H9 (cell line): ENCODE results near the gene NOD1. TPM values are rescaled to one million over a fixed set of nuclear protein-coding genes. Genes with fewer than 3 reads are reported as not detected.

ENCODE experiments used
- DNase-seq: peaks from one replicate; pipeline ENCODE4 v3.0.0-alpha.2; 2017
- H2AFZ ChIP-seq: one replicate; pipeline ENCODE4 v1.6.1; 2013; ENCODE audit warnings: mild to moderate bottlenecking, low read length, control low read depth, moderate library complexity
- H2AK5ac ChIP-seq: 2 replicates; pipeline ENCODE4 v1.6.1; 2013; ENCODE audit warnings: low read length, control low read depth, mixed read lengths; ENCODE audit not compliant: insufficient read length
- H2BK120ac ChIP-seq: one replicate; pipeline ENCODE4 v1.6.1; 2013; ENCODE audit warnings: low read depth, mild to moderate bottlenecking, low read length, control low read depth, inconsistent platforms; ENCODE audit not compliant: poor library complexity, severe bottlenecking
- H2BK12ac ChIP-seq: 2 replicates; pipeline ENCODE4 v1.6.1; 2013; ENCODE audit warnings: low read length, control low read depth, mixed read lengths, low read depth; ENCODE audit not compliant: insufficient read length
- H2BK15ac ChIP-seq: 2 replicates; pipeline ENCODE4 v1.6.1; 2013; ENCODE audit warnings: low read depth, low read length, control low read depth
- H2BK20ac ChIP-seq: one replicate; pipeline ENCODE4 v1.6.1; 2013; ENCODE audit warnings: low read depth, mild to moderate bottlenecking, low read length, control low read depth, inconsistent platforms; ENCODE audit not compliant: poor library complexity, severe bottlenecking
- H2BK5ac ChIP-seq: 2 replicates; pipeline ENCODE4 v1.6.1; 2013; ENCODE audit warnings: low read length, control low read depth, mixed read lengths; ENCODE audit not compliant: insufficient read length
- H3K14ac ChIP-seq: 2 replicates; pipeline ENCODE4 v1.6.1; 2013; ENCODE audit warnings: low read length, control low read depth; ENCODE audit not compliant: insufficient read depth
- H3K18ac ChIP-seq: 2 replicates; pipeline ENCODE4 v1.6.1; 2013; ENCODE audit warnings: low read depth, mild to moderate bottlenecking, mixed read lengths, low read length, control low read depth; ENCODE audit not compliant: insufficient read length
- H3K23ac ChIP-seq: 2 replicates; pipeline ENCODE4 v1.6.1; 2013; ENCODE audit warnings: low read length, control low read depth, mixed read lengths, low read depth; ENCODE audit not compliant: insufficient read length
- H3K23me2 ChIP-seq: 2 replicates; pipeline ENCODE4 v1.6.1; 2013; ENCODE audit warnings: low read depth, mild to moderate bottlenecking, mixed read lengths, low read length, control low read depth; ENCODE audit not compliant: insufficient read length, poor library complexity, severe bottlenecking
- H3K27ac ChIP-seq: 2 replicates; pipeline ENCODE4 v1.5.1; 2013; ENCODE audit warnings: low read length, control low read depth, mixed read lengths, low read depth; ENCODE audit not compliant: insufficient read length
- H3K27me3 ChIP-seq: 2 replicates; pipeline ENCODE4 v1.6.1; 2013; ENCODE audit warnings: low read length, control low read depth, inconsistent platforms; ENCODE audit not compliant: insufficient read depth
- H3K4ac ChIP-seq: 2 replicates; pipeline ENCODE4 v1.6.1; 2013; ENCODE audit warnings: low read depth, mild to moderate bottlenecking, control low read depth, inconsistent platforms, low read length, moderate library complexity
- H3K4me1 ChIP-seq: 2 replicates; pipeline ENCODE4 v1.6.1; 2013; ENCODE audit warnings: low read length, control low read depth, inconsistent platforms; ENCODE audit not compliant: insufficient read depth
- H3K4me2 ChIP-seq: 2 replicates; pipeline ENCODE4 v1.6.1; 2013; ENCODE audit warnings: low read length, control low read depth, mixed read lengths; ENCODE audit not compliant: insufficient read length, insufficient read depth
- H3K56ac ChIP-seq: 2 replicates; pipeline ENCODE4 v1.6.1; 2013; ENCODE audit warnings: low read depth, mild to moderate bottlenecking, mixed read lengths, low read length, control low read depth; ENCODE audit not compliant: insufficient read length
- H3K79me1 ChIP-seq: 2 replicates; pipeline ENCODE4 v1.6.1; 2013; ENCODE audit warnings: low read depth, mild to moderate bottlenecking, moderate library complexity, low read length, control low read depth, inconsistent platforms; ENCODE audit not compliant: insufficient read depth, poor library complexity, severe bottlenecking
- H3K79me2 ChIP-seq: 2 replicates; pipeline ENCODE4 v1.6.1; 2013; ENCODE audit warnings: low read length, control low read depth, inconsistent platforms; ENCODE audit not compliant: insufficient read depth
- H3K9ac ChIP-seq: 2 replicates; pipeline ENCODE4 v1.6.1; 2013; ENCODE audit warnings: low read length, control low read depth, mixed read lengths; ENCODE audit not compliant: insufficient read length; ENCODE audit errors: extremely low read depth
- H3K9me3 ChIP-seq: one replicate; pipeline ENCODE4 v1.6.1; 2013; ENCODE audit warnings: low read depth, low read length, inconsistent platforms; ENCODE audit not compliant: control insufficient read depth
- H3T11ph ChIP-seq: one replicate; pipeline ENCODE4 v1.6.1; 2013; ENCODE audit warnings: mild to moderate bottlenecking, low read length, control low read depth, inconsistent platforms
- H4K20me1 ChIP-seq: one replicate; pipeline ENCODE4 v1.6.1; 2013; ENCODE audit not compliant: control insufficient read depth, insufficient read length, insufficient read depth
- H4K5ac ChIP-seq: 2 replicates; pipeline ENCODE4 v1.6.1; 2013; ENCODE audit warnings: low read depth, mild to moderate bottlenecking, mixed read lengths, low read length, control low read depth; ENCODE audit not compliant: insufficient read length
- H4K8ac ChIP-seq: replicated peaks from 2 replicates; pipeline ENCODE4 v1.6.1; 2013; ENCODE audit warnings: low read length, control low read depth, mixed read lengths, low read depth; ENCODE audit not compliant: insufficient read length
- H4K91ac ChIP-seq: 2 replicates; pipeline ENCODE4 v1.6.1; 2013; ENCODE audit warnings: low read depth, mild to moderate bottlenecking, moderate library complexity, mixed read lengths, low read length, control low read depth; ENCODE audit not compliant: insufficient read length
- H3K27ac Mint-ChIP-seq, 3 experiments: 2 replicates in 2 of 3; 3 replicates in 1 of 3; pipeline ENCODE4 v1.8.0; 2020 to 2021; ENCODE audit warnings: mixed read lengths in 3 of 3, mild to moderate bottlenecking in 1 of 3, moderate library complexity in 1 of 3
- H3K27me3 Mint-ChIP-seq: 2 replicates; pipeline ENCODE4 v1.8.0; 2021; ENCODE audit warnings: low read depth, mild to moderate bottlenecking, moderate library complexity, mixed read lengths
- H3K36me3 Mint-ChIP-seq, 3 experiments: 2 replicates in 2 of 3; 3 replicates in 1 of 3; pipeline ENCODE4 v1.8.0; 2020 to 2021; ENCODE audit warnings: low read depth in 3 of 3, mixed read lengths in 3 of 3; ENCODE audit not compliant: insufficient read depth in 1 of 3
- H3K4me1 Mint-ChIP-seq, 2 experiments: 2 replicates each; pipeline ENCODE4 v1.8.0; 2020; ENCODE audit warnings: mixed read lengths in 2 of 2
- H3K4me3 Mint-ChIP-seq, 2 experiments: 2 replicates in 1 of 2; 3 replicates in 1 of 2; pipeline ENCODE4 v1.8.0; 2020 to 2021; ENCODE audit warnings: mild to moderate bottlenecking in 2 of 2, mixed read lengths in 2 of 2, moderate library complexity in 1 of 2
- H3K9me3 Mint-ChIP-seq, 2 experiments: 2 replicates in 1 of 2; 3 replicates in 1 of 2; pipeline ENCODE4 v1.8.0; 2020; ENCODE audit warnings: mild to moderate bottlenecking in 2 of 2, mixed read lengths in 2 of 2, moderate library complexity in 1 of 2
- CTCF ChIP-seq: fragments of 200-600 bp; sonication (generic); conservative IDR thresholded peaks from 3 replicates; pipeline ENCODE4 v1.8.0; 2021; ENCODE audit warnings: antibody characterized with exemption, mild to moderate bottlenecking
- WGBS: extraction: QIAGEN DNeasy Blood & Tissue Kit; methylation state at CpG from one replicate; pipeline ENCODE4 v1.1.7; 2013; ENCODE audit warnings: missing lambda C conversion rate, low lambda C conversion rate, mixed read lengths; ENCODE audit not compliant: insufficient read length; ENCODE audit errors: extremely low coverage; 5-methylcytosine and 5-hydroxymethylcytosine counted together
- total RNA-seq: library from RNA; stranded (reverse); gene quantifications from 2 replicates; pipeline ENCODE4 v1.2.1, GENCODE V29; 2021

Gene NOD1
- total RNA-seq, 1 experiment from 2014 or later: 5.3 TPM

- no peak overlapping the region for H3T11ph ChIP-seq
- Mint-ChIP-seq H3K27me3 (no peaks in the 10 kb centered on the region), H3K36me3 (peaks cover 7 to 13% (median 12%) of the 10 kb centered on the region in 3 experiments), H3K27ac (no peak overlapping the region; a peak in 1 of 7 replicates), H3K4me1 (peaks cover 3 to 4% of the 10 kb centered on the region in 2 experiments; a peak in 3 of 4 replicates), H3K4me3 (no peak overlapping the region), H3K9me3 (peaks cover 12 to 14% of the 10 kb centered on the region in 2 experiments)
- no peak overlapping the region for H2BK12ac ChIP-seq
- H3K27me3 ChIP-seq: no peaks in the 10 kb centered on the region
- H3K18ac ChIP-seq: no peak overlapping the region
- no peak overlapping the region for H4K5ac ChIP-seq
- H2BK120ac ChIP-seq: no peak overlapping the region
- no peaks in the 10 kb centered on the region for H3K9me3 ChIP-seq
- peak; percentile 74 for TF ChIP-seq CTCF
- H3K27ac ChIP-seq: no peak overlapping the region
- WGBS: no CpG with 5 or more reads among the region's 5 CpGs
- no peak overlapping the region for H2BK20ac ChIP-seq
- H3K4me1 ChIP-seq: no peaks in the 10 kb centered on the region
- H3K56ac ChIP-seq: no peak overlapping the region
- no peak overlapping the region for H2BK5ac ChIP-seq
- H4K91ac ChIP-seq: no peak overlapping the region
- no peaks in the 10 kb centered on the region for H4K20me1 ChIP-seq
- H3K79me2 ChIP-seq: no peaks in the 10 kb centered on the region
- no peak overlapping the region for H3K9ac ChIP-seq
- no peak overlapping the region for H3K23ac ChIP-seq
- H2AK5ac ChIP-seq: no peak overlapping the region
- H3K14ac ChIP-seq: no peak overlapping the region
- no peaks in the 10 kb centered on the region for H3K23me2 ChIP-seq
- H3K4ac ChIP-seq: no peak overlapping the region
- DNase-seq: peak; percentile 70
- no peak overlapping the region for H2BK15ac ChIP-seq
- no peak overlapping the region for H3K4me2 ChIP-seq
- no peak overlapping the region for H4K8ac ChIP-seq
- no peaks in the 10 kb centered on the region for H3K79me1 ChIP-seq
- no peak overlapping the region for H2AFZ ChIP-seq
Measured at GRCh38 chr7:30412782-30413504, 65.6 kb downstream of the NOD1 start.
